NCI-H748 treated with DMSO at 0.1 percent for 48 hours (cell line): ENCODE data around the gene PRKAR1B.
"Not testable (repeated sequence)": the region's sequence is repeated elsewhere in the genome, so short reads cannot be mapped to it uniquely, and the experiment has no call there.

Experiments used
- DNase-seq: peaks from one replicate; lab custom pipeline; 2025; lab: John Stamatoyannopoulos, UW

The PRKAR1B gene

DNA sequence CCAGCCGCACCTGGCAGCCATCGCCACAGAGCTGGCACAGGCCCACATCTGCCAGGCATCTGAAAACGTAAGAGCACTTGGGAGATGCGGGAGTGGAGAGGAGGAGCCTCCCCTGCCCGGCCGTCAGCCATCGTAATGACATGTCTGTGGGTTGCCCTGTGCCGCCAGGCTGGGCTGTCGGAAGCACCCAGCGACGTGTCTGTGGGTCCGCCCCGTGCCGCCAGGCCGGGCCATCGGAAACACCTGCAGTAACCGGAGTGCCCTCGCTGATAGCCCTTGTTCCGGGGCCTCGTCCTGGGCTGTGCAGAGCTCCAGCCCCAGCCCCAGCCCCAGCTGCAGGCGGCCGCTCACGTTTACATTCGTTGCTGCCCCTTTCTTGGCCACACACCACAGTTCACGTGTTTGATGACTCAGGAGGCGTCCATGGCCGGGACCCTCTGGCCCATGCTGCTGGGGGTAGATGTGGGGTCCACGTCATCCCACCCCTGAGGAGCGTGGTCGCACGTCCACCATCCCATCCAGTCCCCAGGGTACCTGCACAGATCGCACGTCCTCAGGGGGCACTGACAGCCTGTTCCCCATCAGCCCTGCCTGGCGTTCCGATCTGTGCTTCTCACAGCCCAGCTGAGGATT is 30.0 kb upstream of the PRKAR1B start:
- no peak for DNase-seq

DNA sequence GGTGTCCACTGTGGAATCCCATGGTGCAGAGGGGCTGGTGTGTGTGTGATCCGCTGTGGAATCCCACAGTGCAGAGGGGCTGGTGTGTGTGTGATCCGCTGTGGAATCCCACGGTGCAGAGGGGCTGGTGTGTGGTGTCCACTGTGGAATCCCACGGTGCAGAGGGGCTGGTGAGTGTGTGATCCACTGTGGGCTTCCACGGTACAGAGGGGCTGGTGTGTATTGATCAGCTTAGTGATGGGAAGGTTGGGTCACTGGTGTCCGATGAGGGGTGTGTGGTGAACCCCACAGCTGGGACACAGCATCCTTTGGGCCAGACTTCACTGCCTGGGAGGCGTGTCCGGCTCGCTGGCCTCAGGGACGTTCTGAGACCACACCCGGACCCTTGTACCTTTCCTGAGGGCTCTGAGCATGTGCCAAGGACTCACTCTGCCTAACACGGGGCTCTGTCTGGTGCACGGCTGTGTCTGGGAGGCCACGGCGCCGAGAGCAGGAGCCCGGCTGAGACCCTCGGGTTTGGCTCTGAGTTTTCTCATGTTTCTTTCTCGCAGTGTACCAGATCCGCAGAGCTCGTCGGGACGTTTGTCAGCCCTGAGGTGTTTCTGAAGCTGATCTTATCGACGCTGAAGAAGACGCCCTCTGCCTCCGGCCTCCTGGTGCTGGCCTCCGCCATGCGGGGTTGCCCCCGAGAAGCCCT is 29.3 kb upstream of the PRKAR1B start:
- no peak for DNase-seq

DNA sequence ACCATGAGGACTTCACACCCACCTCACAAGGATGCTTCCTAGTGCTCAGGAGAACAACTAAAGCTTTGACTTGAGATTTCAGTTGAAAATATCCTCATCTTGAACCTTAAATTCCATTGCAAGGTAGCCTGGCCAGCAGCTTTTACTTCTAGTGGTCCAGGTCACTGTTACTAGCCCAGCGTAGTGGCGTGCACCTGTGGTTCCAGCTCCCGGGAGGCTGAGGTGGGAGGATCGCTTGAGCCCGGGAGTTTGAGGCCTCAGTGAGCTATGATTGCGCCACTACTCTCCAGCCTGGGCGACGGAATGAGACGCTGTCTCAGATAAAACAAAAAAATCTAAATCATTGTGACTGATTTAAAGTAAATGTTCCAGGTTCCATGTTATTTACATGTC is 28.3 kb upstream of the PRKAR1B start:
- DNase-seq: no peak

DNA sequence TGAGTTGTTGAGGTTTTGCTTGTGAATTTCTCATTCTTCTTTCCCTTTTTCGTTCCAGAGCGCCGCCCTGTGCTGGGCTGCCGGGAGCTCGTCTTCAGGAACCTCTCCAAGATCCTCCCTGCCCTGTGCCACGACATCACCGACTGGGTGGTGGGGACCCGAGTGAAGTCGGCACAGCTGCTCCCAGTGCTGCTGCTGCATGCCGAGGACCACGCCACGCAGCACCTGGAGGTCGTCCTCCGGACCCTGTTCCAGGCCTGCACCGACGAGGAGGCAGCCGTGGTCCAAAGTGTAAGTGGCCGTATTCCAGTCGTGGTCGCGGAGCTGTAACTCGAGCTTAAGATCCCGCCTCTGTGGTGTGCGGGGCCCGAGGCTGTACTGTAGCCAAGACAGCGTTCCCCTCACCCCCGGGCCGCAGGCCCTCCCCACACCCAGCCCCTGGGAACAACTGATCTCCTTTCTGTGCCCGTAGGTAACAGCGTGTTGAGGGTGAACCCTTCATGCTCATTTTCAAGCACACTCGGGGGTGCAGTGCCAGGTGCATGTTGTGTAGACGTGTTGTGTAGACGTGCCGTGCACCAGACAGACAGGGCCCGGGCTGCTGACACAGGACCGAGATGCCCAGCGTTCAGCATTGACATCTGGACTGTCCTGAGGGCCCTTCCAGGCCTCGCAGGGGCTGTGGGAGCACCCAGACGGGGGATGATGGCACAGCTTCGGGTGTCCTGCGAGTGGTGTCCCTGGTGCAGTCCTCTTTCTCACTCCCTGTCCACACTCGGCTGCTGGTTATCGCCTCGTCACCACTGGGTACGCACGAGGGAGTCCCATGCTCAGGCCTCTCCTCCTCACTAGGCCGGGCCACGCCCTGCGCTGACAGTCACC is 27.7 kb upstream of the PRKAR1B start:
- DNase-seq: no peak

DNA sequence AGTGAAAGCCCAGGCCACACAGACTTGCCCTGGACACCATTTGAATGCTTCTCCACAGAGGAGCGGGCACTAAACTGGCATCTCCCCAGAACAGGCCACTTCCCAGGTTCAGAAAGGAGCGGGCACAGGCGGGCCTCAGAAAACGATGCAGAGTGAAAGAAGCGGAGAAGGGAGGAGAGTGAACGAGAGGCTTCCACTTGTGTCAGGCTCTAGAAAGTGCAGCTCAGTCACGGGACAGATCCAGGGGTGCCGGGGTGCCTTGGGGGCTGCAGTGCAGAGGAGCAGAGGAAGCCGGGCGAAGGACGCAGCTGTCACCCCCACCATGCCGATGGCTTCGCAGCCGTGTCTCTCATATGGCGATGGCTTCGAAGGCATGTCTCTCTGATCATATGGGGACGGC is 26.1 kb upstream of the PRKAR1B start:
- DNase-seq: no peak

DNA sequence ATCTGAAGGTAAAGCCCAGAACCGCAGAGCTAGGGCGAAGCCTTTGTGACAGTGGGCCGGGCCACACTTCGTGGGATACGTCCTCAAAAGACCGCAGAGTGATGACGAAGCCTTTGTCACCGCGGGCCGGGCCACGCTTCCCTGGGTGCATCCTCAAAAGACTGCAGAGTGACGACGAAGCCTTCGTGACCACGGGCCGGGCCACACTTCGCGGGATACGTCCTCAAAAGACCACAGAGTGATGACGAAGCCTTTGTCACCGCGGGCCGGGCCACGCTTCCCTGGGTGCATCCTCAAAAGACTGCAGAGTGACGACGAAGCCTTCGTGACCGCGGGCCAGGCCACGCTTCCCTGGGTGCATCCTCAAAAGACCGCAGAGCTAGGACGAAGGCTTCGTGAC is 25.2 kb upstream of the PRKAR1B start:
- not testable (repeated sequence) for DNase-seq

DNA sequence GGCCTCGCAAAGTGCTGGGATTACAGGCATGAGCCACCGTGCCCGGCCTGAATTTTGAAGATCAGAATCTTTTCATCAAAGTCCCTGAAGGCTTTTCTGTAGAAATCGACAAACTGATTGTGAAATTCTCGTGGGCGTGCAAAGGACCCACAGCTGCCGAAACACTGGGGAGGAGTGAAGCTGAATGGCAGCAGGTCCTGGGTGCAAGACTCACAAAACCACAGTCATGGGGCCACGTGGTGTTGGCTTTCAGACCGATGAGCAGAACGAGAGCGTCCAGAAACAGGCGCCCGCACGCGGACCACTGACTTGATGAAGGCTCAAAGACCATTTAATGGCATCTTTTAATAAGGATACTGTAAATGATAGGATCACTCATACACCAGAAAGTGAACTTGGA is 24.7 kb upstream of the PRKAR1B start:
- DNase-seq: no peak

DNA sequence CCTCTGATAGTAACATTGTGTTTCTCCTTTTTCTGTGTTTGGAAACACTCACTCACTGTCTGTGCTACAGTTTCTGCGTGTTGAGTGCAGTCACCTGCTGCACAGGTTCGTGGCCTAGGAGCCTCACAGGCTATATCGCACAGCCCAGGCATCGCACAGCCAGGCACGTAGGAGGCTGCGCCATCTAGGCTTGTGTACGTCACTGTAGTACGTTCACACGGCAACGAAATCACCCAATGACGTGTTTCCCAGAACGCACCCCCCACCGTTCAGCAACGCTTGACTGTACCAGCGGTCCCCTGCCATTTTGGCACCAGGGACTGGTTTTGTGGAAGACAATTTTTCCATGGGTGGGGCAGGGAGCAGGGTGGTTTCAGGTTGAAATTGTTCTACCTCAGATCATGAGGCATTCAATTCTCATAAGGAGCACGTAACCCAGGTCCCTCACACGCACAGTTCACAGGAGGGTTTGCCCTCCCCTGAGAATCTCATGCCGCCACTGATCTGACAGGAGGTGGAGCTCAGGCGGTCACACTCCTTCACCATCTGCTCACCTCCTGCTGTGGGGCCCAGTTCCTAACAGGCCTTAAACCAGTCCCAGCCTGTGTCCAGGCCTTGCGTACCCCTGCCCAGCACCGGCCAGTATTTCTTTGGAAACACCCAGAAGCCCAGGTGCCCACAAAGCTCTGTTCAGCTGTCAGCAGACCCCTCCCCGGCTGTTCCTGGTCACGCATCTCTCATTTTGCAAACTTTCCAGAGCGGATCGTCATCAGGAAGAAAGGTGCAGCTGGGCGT is 23.2 kb upstream of the PRKAR1B start:
- no peak for DNase-seq

DNA sequence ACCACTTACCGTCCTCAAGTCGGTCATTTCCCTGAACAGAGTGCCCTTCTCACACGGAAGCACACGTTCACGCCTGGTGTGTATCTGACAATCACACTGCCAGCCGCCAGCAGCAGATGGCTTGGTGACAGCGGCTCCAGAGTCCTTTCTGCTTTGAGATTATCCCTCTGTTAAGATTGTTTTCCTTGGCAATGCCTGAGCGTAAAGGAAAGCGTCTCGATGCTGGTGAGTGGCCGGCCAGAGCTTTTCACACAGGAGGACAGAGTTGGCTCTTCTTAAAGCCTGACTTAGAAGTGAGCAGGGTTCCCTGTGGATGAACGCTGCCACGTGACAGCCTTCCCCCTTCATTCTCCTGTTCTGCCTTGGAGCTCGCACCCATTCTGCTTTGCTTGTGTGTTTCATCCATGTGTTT is 22.1 kb upstream of the PRKAR1B start:
- DNase-seq: no peak

DNA sequence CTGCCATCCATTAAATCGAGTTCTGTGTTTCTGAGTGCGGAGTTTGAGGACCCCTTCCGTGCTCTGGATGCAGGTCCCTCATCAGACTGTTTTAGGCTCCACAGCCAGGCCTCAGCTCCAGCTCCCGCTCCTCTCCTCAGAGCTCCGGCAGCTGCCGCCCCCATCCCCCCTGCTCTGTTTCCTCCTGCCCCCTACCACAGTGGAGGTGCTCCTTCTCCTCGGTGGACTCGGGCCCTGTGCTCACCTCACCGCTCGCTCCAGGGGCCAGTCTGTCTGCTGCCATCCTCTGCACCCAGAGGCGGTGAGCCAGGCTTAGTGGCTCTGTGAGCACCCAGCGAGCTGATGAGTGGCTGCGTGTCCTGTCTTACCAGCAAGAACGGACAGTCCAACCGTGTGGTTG is 21.4 kb upstream of the PRKAR1B start:
- DNase-seq: no peak

DNA sequence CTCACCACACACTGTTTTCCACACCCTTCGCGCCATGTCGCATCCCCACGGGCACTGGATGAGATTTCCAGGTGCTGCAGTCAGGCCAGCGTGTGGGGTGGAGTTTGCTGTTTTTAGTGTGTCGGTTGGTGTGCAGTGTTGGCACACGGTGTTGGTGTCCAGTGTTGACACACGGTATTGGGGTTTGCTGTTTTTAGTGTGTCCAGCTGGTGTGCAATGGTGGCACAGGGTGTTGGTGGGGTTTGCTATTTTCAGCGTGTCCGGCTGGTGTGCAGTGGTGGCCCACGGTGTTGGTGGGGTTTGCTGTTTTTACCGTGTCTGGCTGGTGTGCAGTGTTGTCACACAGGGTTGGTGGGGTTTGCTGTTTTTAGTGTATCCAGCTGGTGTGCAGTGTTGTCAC is 20.1 kb upstream of the PRKAR1B start:
- no peak for DNase-seq

DNA sequence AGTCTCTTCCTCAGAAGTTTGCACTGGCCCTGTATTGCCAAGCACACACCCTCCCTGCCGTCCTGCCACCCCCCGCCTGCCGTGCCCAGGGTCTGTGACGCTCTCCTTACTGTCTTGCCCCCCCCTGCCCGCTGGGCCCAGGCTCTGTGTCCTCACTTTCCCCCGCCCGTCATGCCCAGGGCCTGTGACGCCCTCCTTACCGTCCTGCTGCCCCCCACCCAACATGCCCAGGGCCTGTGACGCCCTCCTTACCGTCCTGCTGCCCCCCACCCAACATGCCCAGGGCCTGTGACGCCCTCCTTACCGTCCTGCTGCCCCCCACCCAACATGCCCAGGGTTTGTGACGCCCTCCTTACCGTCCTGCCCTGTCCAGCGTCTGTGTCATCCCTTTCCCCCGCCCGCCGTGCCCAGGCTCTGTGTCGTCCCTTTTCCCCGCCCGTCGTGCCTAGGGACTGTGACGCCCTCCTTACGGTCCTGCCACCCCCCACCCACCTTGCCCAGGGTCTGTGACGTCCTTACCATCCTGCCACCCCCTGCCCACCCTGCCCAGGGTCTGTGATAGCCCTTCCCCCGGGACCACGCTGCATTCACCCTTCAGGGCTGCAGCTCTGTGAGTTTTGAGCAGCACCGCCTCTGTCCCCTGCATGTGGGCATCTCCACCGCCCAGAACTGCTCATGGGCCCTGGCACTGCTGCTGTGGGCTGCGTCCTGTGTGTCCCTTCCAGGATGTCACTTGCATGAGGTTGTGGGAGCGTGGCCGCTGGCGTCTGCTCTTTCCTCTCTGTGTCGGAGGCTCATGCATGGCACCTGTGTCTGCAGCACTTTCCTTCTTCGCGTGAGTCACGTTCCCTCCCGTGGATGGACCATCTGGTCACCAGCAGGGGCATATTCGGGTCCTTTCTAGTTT is 19.3 kb upstream of the PRKAR1B start:
- DNase-seq: no peak

DNA sequence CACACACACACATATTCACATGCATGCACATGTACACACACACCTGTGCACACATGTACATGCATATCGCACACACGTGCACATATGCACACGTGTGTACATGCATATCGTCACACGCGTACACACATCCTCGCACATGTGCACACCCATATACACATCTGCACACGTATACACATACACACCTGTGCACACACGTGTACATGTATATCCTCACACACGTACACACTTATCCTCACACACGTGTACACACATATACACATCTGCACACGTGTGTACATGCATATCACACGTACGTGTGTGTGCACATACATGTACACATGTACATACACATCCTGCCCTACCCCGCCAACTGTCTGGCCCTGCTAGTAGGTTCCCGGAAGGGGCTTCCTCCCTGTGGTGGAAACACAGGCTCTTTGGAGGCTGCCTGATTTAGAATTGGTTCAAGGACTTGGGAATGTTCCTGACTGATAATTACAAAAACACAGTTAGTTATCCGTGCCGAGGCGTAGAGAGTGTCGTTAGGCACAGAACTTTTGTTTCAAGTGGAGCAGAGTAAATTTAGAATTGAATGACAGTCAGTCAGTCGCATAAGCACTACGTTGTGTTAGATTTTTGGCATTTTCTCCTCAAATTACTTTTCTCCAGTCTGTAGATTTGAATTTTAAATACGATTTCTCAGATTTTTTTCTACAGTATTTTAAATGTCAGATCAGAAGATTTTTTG is 18.5 kb upstream of the PRKAR1B start:
- DNase-seq: no peak

DNA sequence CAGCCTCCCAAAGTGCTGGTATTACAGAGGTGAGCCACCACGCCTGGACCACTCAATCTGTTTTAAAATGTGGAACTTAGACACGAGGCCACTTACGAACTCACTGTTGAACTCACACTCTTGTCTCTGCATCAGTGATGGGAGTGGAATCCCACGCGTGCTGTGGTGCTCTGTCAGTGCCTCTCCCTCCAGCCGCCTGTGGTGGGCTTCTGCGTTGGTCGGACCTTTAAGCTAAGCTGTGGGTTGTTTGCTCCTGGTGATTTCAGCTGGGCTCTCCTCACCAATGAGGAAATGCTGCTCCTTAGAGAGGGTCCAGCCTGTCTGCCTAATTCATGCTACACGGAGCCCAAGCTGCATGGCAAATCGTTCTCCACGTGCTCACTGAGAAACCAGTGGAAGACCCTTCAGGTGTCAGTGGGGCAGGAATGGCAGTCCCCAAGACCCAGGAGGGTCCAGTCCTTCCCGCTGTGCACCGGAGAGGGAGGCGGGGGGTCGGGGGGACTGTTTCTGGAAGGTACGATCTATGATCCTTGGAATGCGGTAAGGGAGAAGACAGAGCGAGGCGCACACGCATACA is 17.9 kb upstream of the PRKAR1B start:
- no peak for DNase-seq

DNA sequence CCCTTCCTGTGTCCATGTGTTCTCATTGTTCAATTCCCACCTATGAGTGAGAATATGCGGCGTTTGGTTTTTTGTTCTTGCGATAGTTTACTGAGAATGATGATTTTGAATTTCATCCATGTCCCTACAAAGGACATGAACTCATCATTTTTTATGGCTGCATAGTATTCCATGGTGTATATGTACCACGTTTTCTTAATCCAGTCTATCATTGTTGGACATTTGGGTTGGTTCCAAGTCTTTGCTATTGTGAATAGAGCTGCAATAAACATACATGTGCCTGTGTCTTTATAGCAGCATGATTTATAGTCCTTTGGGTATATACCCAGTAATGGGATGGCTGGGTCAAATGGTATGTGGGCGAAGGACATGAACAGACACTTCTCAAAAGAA is 17.0 kb upstream of the PRKAR1B start:
- DNase-seq: not testable (repeated sequence)

DNA sequence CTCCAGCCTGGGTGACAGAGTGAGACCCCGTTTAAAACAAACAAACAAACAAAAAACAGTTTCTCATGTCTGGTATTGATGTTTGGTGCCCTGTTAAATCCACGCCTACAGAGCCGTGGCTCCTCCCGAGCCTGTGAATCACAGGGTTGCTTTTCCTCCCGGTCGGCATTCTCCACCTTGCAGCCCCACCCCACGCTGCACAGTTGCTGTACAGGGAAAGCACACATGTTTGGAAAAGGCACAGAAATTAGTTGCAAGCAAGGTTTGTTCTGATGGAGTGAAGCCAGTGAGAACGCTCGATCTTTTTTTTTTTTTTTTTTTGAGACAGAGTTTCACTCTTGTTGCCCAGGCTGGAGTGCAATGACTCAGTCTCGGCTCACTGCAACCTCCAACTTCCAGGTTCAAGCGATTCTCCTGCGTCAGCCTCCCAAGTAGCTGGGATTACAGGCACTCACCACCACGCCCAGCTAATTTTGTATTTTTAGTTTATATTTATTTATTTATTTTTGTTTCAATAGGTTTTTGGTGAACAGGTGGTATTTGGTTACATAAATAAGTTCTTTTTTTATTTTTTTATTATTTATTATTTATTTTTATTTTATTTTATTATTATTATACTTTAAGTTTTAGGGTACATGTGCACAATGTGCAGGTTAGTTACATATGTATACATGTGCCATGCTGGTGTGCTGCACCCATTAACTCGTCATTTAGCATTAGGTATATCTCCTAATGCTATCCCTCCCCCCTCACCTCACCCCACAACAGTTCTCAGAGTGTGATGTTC is 16.5 kb upstream of the PRKAR1B start:
- DNase-seq: not testable (repeated sequence)

DNA sequence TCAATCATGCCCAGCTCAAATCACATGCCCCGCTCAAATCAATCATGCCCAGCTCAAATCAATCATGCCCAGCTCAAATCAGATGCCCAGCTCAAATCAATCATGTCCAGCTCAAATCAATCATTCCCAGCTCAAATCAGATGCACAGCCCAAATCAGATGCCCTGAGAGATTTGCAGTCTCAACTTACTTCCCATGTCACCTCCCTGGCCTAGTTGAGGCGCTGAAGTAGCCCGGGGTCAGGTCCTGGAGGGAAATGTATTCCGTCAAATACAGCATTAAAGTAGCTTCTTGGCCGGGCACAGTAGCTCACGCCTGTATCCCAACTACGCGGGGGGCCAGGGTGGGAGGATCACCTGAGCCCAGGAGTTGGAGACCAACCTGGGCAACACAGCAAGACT is 15.7 kb upstream of the PRKAR1B start:
- DNase-seq: no peak

DNA sequence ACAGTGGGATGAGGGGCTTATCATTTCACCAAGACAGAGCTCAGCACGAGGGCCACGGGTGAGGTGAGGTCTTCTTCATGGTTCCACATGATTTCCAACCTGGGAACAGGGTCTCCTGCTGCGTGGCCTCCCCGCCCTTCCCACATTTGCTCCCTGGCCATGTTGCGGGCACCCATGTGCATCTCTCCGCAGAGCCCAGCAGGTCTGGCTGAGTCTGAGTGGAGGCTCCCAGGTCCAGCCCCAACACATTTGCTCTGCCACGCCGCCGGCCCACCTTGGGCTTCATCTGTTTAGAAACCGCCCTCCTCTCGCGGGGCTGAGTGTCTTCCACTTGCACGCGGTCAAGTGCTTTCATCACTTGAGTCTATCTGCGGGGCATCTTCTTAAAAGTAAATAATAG is 14.8 kb upstream of the PRKAR1B start:
- DNase-seq: no peak

DNA sequence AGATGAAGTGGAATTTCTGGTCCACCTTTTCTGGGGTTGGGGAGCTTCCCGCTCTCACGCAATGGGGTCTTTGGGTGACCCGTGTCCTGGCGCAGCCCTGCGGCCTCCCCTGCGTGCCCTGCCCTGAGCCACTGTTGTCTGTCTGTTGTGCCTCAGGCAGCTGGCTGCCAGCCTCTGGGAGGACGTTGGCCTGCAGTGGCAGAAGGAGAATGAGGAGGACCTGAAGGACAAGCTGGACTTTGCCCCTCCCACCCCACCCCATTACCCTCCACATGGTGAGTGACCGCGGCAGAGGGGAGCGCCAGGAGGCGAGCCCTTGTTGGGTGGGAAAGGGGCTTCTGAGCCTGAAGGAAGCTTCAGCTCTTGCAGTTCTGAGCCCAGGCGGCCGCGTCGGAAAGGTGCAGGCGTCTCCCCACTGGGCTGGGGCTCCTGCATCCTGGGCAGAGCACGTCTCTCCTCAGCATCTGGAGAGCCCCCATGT is 14.2 kb upstream of the PRKAR1B start:
- no peak for DNase-seq
